Measurements from ENCODE around the gene PLEK.
"Not testable (repeated sequence)": the region's sequence is repeated elsewhere in the genome, so short reads cannot be mapped to it uniquely, and the experiment has no call there.

PLEK gene

DNA sequence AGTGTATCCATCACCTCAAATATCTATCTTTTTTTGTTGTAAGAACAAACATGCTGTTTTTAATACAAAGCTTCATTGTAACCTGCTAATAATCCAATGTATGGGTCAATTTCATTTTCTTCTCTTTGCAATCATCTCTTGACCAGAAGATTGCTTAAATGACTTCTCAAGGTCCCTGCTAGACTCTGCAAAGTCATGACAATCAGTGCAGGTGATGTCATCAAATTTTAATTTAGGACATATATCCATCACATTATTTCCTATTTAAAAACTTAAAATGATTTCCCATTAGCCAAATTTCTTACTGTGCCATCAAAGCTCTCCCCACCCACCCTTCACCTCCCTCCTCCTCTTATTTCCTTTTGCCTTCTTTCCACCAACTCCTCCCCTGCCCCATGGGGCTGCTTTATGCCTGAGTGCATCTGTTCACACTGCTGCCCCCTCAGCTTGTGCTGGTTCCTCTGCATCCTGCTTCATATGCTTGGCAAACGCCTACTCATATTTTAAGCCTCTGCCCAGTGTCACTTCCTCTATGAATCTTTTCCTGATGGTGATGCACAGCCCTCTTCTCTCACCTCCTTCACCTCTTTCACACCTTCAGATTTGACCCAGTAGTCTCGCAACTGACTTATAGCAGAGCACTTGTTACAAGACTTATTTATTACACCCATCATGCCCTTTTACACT, 20.3 kb downstream of the PLEK start:
- DNase-seq (ENCODE audit: low read depth): no peak

DNA sequence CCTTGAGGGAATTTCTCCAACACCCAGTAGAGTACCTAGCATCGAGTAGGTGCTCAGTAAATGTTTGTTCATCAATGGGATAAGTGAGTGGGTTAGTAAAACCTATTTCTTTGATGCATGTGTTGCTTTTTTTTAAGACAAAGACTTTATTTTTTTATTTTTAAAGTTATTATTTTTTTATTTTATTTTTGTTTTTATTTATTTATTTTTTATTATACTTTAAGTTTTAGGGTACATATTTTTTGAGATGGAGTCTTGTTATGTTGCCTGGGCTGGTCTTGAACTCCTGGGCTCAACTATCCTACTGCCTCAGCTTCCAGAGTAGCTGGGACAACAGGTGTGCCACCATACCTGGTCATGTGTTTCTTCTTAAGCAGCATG, 20.8 kb downstream of the PLEK start:
- no peak for DNase-seq (ENCODE audit: low read depth)

DNA sequence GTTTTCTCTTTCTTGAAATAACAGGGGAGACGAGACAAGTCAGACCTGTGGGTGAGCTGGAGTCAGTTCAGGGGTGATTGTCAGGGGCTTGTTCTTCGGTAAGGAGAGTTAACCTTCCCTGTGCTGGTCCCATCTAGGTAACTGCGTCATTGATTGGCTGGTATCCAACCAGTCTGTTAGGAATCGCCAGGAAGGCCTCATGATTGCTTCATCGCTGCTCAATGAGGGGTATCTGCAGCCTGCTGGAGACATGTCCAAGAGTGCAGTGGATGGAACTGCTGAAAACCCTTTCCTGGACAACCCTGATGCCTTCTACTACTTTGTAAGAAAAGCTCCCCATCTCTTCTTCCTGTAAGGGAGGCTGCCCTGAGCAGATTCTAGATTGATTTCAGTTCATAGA, 21.3 kb downstream of the PLEK start:
- DNase-seq (ENCODE audit: low read depth): no peak

DNA sequence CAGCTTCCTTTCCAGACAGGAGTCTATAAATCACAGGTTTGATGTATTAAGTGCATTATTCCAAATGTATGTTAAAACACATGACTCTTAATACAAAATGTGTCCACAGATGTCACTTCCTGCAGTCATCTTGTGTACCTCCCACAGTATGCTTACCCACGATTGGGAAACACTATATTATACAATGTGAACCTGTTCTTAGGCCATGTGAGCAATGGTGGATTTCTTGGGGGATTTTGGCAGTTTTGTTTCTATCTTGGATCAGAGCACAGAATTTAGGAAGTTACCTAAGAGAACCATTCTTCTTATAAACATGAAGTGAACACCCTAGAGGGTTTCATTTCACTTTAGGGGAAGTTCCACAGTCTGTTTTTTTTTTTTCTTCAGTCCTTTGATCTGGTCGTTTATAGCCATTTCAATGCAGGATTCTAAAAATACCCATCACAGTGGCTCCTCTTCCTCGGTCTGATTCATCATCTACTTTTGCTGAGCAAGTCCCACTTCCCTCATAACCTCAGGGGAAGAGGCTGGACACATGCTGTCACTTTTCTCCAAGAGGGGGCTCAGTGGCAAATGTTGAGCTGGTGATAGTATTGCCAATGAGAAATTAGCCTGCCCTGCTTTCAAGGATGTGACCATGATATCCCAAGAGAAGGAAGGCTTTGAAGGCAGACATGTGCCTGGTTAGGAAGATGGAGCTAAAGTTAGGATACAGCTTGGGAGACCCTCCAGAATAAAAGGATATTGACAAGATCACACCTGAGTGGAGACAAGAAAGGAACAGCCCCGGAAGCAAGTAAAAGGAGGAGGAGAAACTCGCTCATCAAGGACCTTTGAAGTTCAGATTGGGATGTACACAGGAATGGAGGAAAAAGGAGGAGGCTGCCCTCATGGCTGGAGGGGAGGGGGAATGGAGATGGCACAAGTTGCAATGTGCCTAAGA, 22.6 kb downstream of the PLEK start:
- no peak for DNase-seq (ENCODE audit: low read depth)

DNA sequence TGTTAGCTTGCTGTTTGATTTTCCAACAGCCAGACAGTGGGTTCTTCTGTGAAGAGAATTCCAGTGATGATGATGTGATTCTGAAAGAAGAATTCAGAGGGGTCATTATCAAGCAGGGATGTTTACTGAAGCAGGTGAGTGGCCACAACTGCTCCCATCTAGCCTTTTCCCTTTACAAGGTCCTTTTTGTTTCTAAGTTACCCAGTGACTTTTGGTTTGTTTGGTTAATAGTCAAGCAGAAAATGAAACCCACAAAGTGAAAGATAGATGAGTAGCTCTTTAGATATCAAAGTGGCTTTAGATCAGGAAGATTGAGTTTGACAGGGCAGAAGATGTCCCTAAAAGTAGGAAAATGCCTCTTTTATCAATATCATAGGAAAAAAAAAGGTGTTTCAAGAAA, 23.3 kb downstream of the PLEK start:
- no peak for DNase-seq (ENCODE audit: low read depth)

DNA sequence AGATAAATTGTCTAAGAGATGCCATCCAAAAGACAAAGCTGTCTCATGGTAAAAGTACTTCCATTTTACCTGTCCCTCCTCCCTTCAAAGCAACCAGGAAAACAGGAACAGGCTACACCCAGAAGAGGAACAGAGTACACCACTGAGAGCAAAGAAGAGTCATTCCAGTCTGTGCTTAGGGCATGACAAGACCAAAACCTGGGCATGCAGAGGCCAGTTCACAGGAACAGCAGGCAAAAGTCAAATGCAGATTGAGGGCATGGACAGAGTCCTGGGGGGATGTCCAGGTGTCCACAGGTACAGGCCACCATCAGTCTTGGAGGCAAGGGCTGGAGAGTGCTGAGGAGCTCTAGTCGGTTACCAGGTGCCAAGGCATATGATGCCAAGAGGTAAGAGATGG, 23.7 kb downstream of the PLEK start:
- DNase-seq (ENCODE audit: low read depth): no peak

DNA sequence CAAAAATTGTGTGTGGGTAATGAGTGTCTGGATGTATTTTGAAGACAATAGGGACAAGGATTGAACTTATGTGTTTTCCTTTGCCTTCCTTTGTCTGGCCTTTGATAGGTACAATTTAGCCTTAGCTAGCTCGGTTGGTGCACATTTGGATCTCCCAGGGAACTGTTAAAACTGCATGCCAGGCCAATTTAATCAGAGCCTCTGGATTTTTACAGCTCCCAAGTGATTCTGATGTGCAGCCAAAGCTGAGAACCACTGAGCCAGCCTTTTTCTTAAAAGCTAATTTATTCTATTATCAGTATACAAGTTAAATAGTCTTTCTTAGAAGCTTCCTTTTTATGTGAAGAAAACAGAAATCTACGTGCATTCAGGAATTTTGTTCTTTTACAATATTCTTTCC, 25.0 kb downstream of the PLEK start:
- no peak for DNase-seq (ENCODE audit: low read depth)

DNA sequence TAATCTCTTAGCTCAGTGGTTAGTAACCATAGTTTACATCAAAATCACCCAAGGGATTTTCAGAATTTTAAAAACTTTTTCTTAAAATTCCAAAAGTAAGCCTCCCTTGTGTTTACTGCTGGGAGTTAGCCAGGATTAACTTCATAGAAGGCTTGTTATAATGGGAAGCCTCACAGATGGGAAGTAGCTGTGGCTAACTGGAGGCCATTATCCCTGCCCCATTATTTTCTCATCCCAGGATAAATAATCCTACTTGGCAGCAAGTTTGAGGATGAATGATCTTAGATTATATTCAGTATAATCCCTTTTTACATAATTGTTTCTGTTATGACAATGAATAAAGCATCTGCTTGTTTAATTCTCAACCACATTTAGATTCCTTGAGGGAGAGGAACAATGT, 25.5 kb downstream of the PLEK start:
- DNase-seq (ENCODE audit: low read depth): no peak

DNA sequence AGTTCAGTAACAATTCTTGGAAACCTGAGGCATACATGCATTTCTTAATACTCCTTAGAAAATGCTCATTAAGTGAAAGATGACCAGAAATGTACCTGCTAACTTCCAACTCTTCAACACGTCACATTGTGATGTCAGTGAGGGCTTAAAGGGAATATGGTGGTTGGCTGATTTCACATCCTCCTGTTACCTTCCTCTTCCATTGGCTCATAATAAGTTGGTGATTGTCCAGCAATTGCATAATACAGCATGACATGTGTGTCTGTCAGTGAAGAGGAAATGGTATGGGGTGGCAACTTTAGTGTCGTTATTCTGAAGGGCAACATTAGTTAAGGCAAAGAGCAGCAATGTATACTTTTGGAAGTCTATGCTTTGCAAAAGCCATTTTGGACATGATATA, 26.0 kb downstream of the PLEK start:
- no peak for DNase-seq (ENCODE audit: low read depth)

DNA sequence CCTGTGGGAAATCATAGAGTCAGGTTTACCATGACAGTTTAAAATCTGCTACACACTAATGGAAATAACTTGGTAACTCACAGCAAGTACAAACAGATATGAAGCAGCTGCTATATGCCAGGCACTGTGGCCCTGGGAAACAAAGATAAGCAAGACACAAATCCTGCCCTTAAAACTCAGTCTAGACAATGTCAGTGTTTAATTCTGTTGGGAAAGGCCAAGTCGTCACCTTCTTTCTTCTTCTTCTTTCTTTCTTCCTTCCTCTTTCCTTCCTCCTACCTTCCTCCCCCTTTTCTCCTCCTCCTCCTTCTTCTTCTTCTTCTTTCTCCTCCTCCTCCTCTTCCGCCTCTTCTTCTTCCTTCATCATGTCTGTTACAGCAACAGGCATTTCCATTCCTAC, 26.8 kb downstream of the PLEK start:
- no peak for DNase-seq (ENCODE audit: low read depth)

DNA sequence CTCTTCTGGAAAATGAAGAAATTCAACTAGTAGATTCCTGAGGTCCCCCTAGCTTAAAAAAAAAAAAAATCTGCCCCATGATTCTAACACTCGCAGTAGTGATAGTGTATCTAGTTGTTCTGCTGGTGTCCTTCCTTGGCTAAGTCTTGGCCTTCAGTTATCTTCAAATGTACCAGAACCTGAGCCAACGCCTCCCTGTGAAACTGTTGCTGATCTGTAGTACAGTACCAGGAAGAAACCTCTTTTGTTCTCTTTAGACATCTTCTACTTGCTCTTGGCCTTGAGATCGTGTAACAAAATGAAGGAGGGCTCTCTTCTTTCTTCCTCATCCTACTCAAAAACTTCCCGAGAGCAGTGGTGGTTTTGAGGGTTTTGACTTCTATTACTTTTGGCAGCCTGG, 31.0 kb downstream of the PLEK start:
- no peak for DNase-seq (ENCODE audit: low read depth)

DNA sequence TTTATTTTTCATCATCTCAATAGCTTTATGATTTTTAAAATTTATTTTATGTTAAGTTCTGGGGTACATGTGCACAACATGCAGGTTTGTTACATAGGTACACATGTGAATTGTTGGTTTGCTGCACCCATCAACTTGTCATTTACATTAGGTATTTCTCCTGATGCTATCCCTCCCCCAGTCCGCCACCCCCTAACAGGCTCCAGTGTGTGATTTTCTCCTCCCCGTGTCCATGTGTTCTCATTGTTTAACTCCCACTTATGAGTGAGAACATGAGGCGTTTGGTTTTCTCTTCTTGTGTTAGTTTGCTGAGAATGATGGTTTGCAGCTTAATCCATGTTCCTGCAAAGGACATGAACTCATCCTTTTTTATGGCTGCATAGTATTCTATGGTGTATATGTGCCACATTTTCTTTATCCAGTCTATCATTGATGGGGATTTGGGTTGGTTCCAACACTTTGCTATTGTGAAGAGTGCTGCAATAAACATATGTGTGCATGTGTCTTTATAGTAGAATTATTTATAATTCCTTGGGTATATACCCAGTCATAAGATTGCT, 32.7 kb downstream of the PLEK start:
- not testable (repeated sequence) for DNase-seq (ENCODE audit: low read depth)

DNA sequence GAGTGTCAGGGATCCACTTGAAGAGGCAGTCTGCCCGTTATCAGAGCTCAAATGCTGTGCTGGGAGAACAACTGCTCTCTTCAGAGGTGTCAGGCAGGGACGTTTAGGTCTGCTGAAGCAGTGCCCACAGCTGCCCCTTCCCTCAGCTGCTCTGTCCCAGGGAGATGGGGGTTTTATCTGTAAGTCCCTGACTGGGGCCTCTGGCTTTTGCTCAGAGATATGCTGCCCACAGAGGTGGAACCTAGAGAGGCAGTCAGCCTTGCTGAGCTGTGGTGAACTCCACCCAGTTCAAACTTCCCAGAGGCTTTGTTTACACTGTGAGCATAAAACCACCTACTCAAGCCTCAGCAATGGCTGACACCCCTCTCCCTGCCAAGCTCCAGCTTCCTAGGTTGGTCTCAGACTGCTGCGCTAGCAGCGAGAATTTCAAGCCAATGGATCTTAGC, 38.1 kb downstream of the PLEK start:
- DNase-seq (ENCODE audit: low read depth): no peak

DNA sequence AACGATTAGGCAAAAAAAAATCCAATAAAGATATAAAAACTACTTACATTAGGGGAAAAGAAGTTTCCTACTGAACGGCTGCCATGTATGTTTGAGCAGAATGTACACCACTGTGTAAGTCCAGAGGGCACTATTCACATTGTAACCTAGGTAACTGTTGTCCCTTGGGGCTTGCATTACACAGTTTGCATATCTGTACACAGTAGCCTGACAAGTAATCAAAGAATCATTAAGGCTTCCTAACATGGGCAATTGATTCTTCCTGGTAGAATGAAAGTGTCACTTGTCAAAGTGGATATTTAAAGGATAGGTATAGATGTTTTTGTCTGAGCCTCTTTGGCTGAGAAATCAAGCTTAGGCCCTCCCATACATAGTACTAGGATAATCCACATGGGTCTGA, 39.1 kb downstream of the PLEK start:
- DNase-seq (ENCODE audit: low read depth): no peak

DNA sequence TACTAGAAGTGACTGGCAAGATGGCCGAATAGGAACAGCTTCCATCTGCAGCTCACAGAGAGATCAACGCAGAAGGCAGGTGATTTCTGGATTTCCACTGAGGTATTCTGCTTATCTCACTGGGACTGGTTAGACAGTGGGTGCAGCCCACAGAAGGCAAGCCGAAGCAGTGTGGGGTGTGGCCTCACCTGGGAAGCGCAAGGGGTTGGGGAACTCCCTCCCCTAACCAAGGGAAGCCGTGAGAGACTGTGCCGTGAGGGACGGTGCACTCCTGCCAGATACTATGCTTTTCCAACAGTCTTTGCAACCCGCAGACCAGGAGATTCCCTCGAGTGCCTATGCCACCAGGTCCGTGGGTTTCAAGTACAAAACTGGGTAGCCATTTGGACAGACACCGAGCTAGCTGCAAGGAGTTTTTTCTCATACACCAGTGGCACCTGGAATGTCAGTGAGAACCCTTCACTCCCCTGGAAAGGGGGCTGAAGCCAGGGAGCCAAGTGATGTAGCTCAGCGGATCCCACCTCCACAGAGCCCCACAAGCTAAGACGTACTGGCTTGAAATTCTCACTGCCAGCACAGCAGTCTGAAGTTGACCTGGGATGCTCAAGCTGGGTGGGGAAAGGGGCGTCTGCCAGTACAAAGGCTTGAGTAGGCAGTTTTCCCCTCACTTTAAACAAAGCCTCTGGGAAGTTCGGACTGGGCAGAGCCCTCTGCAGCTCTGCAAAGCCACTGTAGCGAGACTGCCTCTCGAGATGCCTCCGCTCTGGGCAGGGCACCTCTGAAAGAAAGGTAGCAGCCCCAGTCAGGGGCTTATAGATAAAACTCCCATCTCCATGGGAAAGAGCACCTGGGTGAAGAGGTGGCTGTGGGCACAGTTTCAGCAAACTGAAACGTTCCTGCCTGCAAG, 40.1 kb downstream of the PLEK start:
- DNase-seq (ENCODE audit: low read depth): no peak

DNA sequence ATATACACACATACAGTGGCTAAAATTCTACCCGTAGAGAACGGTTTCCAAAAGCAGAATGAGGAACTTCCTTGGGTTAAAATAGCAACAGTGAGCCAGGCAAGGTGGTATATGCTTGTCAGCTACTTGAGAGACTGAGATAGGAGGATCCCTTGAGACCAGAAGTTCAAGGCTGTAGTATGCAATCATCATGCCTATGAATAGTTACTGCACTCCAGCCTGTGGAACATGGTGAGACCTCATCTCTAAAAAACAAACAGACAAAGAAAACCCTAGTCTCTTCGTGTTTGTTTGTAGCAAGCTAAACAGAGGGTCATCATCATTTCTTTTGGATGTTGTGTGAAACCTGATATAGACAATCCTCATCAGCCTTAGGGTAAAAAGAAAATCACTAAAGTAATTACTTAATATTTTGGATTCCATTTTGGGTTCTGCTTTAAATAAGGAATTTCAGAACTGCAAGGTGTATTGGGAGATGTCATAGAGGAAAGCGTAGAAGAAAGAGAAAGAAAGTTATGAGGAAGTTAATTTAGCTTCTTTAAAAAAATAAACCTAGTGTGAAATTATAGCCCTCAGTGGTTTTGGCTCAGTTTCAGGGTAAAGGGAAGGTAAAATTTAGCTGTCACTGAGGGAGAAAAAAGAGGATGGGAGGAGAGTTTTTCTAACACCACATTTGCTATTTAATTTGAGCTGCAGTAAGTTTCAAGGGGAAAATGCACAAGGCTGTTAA, 46.5 kb downstream of the PLEK start:
- no peak for DNase-seq (ENCODE audit: low read depth)

DNA sequence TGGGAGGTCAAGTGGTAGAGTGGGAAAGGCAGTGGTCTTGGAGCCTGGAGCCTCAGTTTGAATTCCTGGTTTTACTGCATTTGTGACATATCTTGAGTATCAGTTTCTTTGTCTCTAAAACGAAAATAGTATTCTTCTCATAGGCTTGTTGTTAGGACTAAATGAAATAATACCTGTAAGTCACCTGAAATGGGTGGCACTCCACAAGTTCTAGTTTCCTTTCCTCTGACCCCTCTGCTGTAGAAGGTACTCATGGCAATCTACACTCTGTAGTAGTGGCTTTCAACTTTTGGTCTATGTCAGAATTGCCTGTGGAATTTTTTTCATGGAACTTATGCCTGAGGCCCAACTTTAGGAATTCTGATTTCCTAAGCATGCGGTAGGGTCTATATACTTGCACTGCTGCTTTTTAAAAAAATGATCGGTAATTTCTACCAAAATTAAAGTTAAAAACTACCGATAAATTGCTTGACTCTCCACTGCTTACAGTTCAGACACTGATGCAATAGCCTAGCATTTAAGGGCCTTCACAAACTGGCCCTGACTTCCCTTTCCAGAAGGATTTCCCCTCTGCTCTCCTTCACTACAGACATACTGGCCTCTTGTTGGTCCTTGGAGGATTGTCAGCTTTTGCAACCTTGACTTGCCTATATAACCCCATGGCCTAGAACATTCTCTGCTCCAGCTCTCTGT, 47.2 kb downstream of the PLEK start:
- DNase-seq (ENCODE audit: low read depth): no peak

DNA sequence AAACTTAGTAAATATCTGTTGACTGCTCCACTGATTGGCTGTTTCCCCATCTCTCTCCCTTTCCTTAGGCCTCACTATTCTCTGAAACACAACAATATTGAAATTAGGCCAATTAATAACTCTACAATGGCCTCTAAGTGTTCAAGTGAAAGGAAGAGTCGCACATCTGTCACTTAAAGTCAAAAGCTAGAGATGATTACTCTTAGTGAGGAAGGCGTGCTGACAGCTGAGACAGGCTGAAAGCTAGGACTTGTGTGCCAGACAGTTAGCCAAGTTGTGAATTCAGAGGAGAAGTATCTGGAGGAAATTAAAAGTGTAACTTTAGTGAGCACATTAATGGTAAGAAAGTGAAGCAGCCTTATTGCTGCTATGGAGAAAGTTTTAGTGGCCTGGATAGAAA, 48.4 kb downstream of the PLEK start:
- no peak for DNase-seq (ENCODE audit: low read depth)

DNA sequence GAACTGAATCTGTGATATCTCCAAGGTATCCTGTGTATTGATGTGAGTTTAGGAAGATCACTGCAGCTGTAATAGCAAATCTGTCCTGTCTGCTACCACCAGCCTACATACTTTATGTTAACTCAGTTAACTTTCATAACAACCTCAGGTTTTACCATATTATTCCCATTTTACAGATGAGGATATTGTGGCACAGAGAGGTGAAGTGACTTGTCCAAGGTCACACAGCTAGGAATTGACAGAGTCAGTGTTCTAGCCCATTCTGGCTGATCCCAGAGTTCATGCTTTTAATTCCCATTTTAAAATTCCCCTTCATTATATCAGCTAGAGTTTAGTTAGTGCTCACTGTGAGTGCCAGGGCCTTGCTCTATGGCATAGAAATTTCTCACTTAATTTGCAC, 49.4 kb downstream of the PLEK start:
- DNase-seq (ENCODE audit: low read depth): no peak

DNA sequence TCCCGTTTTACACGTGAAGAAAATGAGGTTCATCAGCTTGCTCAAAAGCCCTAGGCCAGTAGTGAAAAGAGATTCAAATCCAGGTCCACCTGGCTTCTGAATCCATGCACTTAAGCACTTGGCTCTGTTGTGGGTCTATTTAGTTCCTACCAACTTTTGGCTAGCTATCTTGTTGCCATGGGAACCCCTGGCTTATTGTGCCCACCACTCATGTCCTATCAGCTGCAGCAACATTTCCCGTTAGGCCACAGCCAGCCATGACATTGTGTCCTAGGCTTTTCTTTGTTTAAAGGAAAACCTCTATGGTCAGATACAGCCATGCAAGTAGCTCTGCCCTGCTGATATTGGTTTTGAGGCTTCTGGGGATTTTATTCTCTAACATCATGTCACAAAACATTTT, 49.8 kb downstream of the PLEK start:
- no peak for DNase-seq (ENCODE audit: low read depth)

DNA sequence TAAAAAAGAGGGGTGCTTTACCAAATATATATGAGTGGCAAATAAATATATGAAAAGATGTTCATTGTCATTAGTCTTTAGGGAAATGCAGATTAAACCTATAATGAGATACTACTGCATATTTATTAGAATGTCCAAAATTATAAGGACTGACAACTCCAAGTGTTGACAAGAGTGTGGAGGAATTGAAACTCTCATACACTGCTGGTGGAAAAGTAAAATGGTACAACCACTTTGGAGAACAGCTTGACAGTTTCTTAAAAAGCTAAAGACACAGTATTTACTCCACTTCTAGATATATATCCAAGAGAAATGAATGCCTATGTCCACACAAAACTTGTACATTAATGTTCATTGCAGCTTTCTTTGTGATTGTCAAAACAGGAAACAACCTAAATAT, 50.4 kb downstream of the PLEK start:
- DNase-seq (ENCODE audit: low read depth): no peak
